GM19467 (cell line): ENCODE results near the gene ATP12A.

ENCODE experiments used
- ATAC-seq: cut with Tn5 transposase; IDR thresholded peaks from one replicate; pipeline ENCODE4 v1.9.1; 2021; ENCODE audit warnings: mild to moderate bottlenecking, moderate library complexity; ENCODE audit not compliant: unreplicated experiment

The ATP12A gene

DNA sequence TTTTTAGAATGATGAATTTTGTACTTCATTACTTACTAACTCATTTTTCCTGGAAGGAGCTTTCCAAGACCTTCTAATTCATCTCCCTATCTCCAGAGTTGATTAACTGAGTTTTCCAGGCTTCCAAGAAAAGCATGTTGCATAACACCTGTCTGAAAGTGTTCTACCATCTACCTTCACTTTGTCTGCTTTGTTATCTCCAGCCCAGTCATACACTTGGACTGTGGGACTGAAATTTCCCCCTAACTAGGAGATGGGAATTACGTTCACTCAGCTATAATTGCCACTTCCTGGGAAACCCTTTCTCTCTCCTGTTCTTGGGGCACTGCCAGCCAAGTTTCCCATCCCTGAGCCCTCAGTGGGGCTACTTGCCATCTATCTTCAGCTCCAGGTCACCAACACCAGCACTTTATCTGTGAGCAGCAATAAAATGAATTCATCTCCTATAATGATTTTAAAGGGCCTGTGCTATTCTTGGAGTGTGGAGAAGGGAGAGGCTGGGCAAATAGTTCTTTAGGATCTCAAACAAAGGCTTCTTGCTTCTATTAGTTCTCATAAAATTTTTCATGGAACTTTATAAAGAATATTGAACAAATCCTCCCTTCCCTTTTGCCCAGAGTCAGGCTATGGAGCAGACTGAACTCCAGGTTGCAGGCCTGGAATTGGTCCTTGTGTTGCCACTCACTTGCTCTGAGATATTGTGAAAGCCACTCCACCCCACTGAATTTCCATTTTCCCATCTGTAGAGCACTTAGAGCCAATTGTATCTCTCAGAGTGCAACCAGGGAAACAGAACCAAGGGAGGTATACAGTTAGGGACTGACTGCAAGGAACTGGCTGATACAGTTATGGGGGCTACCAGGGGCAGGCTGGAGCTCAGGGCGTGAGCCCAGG, 17.8 kb upstream of the ATP12A start:
- no peak for ATAC-seq

DNA sequence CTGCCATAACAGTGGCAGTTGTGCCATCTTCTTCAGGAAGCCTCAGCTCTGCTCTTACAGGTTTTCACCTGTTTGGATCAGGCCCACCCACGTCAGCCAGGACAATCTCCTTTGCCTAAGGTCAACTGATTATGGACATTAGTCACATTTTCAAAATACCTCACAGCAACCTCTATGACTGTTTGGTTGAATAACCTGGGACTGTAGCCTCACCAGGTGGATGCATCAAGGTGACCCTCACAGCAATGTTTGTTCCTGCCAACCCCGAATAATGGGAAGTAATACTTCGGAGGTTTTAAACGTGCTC, 17.2 kb upstream of the ATP12A start:
- no peak for ATAC-seq

DNA sequence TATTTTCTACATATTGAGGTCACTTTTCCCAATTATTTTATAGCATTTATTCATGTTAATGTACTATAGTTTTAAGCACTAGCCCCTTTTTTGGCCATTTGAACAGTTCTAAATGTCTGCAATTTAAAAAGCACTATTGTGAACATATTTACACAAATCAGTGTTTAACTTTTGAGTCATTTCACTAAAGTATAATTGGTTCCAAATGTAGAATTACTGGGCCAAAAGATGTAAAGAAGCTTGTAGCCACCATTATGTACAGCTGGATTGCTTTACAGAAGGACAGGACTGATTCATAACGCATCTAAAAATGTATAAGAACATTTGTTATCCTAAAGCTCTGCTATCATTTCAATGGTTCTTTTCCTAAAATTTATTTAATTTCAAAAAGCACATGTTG, 16.6 kb upstream of the ATP12A start:
- ATAC-seq: no peak

DNA sequence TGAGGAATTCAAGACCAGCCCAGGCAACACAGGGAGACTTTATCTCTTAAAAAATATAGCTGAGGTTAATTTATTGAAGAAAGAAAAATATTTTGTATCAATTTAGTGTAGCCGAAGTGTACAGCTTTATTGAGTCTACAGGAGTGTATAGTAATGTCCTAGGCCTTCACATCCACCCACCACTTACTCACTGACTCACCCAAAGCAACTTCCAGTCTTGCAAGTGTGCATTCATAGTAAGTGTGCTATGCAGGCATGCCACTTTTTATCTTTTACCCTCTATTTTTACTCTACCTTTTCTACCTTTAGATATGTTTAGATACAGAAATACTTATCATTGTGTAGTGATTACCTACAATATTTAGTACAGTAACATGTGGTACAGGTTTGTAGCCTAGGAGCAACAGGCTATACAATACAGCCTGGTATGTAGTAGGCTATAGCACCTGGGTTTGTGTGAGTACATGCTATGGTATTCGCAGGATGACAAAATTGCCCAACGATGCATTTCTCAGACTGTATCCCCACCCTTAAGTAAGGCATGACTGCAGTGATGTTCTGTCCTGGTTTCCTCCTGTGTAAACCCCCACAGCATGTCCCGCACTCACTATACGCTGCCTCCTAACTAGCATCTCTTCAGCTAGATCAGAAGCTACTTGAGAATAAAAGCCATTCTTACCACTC, 15.3 kb upstream of the ATP12A start:
- ATAC-seq: no peak

DNA sequence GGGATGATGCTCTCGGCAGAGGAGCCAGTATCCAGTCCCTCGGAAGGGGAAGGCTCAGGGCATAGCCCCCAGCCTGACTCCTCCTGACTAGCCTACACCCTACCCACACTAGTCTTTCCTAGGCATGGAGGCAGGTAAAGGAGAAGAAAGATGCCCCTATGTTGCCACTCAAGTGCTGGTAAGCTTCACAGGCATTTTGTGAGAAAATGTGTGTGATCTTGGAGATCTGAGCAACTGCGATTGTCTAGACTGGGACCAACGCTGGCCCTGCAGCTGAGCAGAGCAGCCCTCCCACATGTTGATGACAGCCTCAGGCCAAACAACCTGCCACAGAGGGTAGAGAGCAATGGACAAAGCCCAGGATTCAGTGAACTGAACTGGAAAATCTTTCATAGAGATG, 11.7 kb upstream of the ATP12A start:
- ATAC-seq: no peak

DNA sequence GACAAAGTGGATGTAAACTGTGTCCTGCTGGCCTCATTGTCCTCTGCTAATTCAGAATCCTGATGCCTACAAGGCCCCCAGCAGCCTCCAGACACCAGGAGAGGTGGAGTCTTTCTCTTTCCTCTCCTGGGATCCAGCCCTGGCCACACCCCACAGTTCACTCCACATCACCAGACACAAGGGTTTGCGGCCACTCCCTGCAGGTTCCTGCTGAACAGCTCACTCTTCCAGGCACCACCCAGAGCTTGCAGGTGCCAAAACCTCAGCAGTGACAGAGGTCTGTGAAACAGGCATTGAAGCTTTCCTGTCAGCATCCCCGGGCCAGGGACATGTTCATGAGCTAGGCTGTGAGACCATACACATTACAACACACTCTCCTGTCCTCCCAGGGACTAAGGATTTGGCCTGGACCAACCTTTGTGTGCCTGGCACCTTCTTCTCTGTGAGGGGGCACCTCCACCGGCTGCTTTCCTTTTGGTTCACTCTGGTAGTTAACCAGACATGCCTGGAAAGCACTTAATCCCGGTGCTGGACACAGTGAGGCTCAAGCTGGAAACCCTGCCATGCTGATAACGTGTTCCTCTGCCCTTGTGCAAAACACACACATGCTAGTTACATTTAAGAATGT, 11.1 kb upstream of the ATP12A start:
- no peak for ATAC-seq

DNA sequence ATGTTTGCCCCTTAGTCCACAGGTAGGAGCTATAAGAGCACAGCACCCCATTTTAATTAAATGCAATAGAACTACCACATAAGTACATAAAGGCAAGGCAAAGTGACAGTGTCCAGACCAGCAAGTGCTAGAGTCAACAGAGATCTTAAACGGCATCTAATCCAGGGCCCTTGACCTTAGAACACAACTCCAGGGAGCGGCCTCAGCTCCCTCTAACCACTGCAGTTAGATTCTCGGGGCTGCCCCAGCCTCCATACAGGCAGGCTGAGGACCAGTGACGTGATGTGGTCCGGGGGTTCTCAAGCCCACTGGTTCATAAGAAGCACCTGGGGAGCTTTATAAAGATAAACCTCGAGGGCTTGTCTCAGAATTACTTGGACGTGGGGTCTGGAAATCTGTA, 10.0 kb upstream of the ATP12A start:
- ATAC-seq: no peak

DNA sequence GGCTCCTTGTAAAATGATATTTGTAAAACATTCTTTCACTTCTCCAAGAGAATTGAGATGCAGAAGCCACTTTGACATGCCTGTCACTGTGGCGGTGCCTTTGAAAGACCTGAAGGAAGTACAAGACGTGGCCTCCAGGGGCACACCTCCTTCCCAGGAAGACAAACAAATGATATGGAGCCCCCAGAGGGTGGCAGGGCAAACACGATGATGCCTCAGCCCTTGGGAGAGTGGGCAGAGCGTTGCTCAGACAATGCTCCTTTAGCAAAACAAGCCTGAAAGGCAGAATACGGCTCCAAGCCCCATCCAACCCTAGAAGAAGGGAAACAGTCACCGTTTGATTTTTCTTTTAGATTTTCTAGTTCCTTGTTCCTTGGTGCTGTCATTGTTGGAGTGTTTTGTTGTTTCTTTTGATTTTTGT, 9.2 kb upstream of the ATP12A start:
- no peak for ATAC-seq

DNA sequence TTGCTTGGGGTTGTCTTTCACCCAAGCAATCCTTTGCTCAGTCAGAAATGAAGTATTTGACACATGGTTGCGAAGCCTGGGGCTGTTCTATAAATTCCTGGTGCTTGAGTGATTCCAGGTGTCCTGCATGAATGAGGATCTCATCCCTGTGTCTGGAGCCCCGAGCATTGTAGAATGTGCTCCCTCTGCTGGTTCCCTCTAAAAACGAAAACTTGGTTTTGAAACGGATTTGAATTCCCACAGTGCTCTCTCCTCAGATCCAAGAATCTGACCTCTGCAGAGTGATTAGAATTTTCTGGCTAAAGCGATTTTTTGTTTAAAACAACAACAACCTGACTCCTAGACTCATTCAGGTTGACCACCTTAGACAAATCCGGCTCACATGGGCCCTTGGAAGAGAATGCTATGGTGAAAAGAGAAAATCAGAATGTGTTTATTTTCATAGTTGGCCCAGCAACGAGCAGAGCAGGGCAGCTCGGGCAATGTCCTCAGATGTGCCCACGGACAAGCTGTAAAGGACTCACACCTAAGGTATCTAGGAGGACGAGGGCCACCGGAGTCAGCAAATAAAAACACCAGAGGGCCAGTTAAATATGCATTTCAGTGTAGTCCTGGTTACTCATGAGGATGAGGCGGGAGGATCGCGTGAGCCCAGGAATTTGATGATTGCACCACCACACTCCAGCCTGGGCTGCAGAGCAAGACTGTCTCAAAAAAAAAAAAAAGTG, 8.7 kb upstream of the ATP12A start:
- no peak for ATAC-seq

DNA sequence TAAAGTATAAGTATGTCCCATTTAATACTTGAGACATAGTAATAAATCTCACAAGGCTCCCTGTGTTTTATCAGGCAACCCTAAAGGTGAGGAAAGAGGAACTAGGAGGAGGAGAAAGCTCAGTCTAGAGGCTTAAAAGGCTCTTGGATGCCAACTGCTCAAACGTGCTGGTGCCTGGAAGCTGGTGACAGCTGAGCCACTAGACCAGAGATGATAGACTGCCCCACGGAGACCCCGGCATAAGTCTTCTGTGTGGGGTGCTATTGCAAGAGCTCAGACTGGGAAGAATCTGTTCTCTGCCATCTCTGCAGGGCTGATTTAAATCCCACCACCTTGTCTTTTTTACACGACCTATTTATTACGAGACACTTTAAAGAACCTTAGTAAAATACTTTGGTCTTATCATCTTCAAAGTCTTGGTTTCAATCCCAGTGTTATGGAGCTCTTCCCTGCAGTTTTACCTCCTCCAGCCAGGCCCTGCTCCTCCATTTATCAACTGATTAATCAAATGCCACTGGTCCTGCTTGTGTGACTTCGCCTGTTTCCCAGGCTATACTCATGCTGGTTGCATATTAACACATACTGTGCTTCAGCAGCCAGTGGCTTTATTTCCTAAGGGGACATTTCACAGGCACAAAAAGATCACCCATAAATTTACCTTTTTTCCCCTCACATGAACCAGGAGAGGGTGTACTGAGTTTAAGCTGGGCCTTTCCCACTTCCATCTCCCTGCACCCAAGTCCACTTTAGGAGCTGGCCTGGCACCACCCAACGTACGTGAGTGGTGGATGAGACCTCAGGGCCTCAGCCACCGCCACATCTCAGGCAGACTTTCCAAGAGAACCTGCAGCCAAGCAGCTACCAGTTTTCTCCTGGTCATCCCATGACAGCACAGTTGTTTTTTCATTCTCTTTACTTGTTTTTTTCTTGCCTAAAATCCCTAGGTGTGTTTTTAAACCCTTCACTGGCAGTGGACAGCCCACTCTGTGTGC, 7.8 kb upstream of the ATP12A start:
- no peak for ATAC-seq

DNA sequence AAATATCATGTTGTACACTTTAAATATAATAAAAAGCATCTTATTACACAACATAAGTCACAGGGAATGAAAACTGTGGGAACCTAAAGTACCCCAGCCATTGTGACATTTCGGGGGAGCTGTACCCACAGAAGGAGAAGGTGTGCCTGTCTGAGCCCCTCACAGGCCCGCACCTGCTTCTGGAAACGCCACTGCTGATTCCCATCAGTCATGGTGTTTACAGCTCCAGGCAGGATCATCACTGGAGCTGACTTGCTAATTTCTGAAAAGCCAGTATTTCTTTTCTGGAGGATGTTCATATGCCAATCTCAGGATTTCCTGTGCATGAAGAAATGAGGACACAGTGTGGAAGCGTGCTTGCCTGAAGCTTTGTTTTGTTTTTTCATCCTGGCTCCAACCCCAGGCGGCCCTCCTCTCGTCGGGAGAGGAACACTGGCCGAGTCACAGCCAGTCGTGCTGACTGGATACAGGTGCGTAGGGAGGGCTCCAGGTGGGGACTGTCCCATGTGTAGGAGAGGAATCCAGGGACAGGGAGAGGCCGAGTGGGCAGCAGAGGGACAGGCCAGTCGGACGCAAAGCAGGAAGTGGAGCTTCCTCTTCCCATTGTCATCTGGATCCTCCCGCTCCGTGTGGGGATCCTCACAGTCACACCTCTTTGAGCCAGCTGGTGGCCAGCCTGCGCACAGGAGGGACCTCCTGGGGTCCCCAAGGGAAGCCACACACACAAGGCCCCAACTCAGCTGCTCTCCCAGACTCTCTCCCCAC, 4.2 kb upstream of the ATP12A start:
- no peak for ATAC-seq

DNA sequence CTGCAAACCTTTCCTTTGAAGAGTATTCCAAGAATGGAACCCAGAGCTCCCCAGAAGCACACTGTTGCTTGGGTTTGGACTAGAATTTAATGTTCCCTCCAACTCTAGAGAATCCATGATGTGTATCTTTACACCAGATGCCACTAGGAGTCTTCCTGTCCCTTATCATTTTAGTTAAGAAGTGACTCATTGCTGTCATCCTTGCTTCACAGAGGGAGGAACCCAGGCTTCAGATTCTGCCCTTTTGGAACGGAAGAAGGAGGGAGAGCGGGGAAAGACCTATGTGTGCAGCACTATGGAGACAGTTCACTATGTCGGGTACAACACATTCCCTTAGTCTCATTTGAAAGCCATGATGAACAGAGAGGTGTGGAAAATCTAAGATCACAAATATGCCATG, 2.1 kb upstream of the ATP12A start:
- ATAC-seq: no peak

DNA sequence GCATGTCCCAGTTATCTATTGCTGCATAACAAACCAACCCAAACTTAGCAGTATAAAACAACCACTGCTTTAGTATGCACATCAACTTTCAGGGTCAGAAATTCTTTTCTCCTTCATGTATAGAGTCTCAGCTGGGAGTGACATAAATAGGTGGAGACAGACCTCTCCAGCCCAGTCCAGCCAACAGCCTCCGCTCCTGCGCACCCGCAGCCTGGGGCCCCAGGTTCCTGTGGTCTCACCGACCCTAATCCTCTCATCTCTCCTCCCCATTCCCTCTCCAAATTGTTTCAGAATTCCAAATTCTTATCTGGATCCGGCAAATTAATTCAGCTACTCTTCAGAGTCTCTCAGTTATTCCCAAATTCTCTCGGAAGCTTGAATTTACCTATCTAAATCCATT, 522 bp upstream of the ATP12A start:
- ATAC-seq: no peak

DNA sequence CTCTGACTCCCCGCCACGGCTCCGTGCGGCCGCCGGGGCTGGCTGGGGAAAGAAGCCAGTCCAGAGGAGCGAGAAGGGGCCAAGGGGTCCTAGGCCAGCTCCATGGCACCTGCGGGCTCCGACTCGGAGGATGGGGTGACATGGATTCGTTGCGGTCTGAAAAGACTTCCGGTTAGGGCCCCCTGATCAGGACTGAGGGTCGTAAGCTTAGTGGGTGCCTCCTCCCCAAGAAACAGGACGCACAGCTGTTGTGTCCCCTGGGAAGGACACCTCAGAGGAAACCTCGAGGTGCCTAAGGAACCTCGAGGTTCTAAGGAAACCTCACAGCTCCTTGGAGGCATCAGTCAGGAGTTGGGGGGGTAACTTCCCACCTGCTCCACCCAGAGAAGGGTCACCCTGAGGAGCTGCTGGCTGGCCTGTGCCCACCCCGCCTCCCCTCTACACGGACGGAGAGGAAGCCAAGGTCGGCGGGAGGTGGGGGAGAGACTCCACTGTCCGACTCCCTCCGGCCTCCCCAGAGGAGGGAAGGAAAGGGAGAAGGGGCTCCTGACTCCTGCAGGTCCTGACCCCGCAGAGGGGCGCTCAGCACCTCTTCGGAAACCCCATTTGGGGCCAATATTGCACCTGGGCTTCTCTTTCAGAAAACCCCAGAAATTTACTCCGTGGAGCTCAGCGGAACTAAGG, 855 bp downstream of the ATP12A start:
- no peak for ATAC-seq

DNA sequence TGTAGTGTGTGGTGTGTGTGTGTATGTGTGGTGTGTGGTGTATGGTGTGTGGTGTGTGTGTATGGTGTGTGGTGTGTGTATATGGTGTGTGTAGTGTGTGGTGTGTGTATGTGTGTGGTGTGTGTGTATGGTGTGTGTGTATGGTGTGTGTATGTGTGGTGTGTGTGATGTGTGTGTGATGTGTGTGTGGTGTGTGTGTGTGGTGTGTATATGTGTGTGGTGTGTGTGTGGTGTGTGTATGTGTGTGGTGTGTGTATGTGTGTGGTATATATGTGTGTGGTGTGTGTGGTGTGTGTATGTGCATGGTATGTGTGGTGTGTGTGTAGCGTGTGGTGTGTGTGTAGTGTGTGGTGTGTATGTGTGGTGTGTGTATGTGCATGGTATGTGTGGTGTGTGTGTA, 1.7 kb downstream of the ATP12A start:
- ATAC-seq: no peak

DNA sequence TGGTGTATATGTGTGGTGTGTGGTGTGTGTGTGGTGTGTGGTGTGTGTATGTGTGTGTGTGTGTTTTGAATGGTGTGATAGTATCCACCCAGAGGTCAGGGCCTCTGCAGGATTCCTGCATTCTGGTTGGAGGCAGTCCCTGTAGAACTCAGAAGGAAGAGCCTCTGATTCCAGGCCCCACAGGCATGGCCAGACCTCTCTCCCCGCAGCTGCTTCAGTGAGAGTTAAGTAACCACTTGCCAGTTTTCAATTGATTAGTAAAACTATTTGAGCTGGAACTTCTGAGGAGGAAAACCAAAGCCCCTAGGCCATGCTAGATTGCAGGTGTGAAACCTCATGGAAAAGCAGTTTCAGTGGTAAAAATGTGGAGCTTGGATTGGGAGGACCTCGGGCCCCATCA, 2.1 kb downstream of the ATP12A start:
- no peak for ATAC-seq

DNA sequence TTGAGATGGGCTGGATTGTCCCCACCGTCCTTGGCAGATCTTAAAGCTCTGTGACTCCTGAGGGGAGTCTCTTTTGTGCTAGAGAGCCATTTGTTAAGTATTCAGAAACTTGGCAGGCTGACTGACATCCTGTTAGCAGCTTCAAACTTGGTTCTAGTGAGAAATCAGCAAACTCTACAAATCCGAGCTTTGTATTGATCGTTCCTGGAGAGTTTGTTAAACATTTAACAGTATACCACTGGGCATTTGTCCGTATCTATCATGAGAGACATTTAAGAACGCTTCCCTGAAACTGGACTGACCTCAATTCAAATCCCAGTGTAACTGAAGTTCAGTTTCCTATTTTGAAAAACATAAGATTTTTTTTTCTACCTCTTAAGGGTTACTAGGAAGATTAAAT, 3.1 kb downstream of the ATP12A start:
- no peak for ATAC-seq

DNA sequence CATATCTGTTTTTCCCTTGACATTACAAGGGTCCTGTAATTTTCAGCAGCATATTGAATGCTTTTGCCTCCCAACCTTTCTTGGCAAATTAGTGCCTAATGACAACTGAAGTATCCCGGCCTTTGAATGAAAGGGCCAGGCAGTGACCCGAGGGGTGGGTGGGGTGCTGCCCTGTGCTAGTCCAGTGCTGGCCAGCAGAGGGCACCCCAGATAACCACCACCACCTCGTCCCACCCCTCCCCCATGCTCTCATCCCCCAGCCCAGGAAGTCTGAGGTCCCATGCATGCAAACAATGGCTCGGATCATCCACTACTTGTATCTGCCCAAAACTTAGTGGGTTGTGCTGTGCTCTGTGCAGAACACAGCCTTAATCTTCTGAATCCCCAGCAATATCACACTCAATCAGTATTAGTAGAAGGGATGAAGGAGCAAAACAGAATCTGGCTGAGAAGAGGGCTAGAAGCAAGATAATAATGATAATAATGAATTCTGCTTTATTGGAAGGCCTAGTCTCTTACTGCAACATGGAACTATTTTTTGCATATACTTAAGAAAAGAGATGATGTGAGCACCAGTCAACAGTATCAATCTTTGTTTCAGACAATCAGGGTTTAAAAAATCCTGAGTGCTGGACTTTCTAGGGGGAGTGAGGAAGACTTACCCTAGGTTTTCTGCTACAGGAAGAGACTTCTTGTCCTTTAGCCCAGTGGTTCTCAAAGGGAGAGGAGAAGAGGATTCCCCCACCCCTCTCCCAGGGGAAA, 3.8 kb downstream of the ATP12A start:
- no peak for ATAC-seq
